HG02973 (cell line): ENCODE data around the gene LENEP.
A peak's percentile ranks its signal among the peaks of the same experiment; 100 is the strongest.

ENCODE experiments used
- ATAC-seq: cut with Tn5 transposase; IDR thresholded peaks from one replicate; pipeline ENCODE4 v1.9.1; 2021; ENCODE audit warnings: moderate library complexity; ENCODE audit not compliant: unreplicated experiment

The LENEP gene

GRCh38 chr1:154998818-154999570 is 5.6 kb downstream of the LENEP start:
- no peak for ATAC-seq

GRCh38 chr1:154999571-155000410 is 6.4 kb downstream of the LENEP start:
- ATAC-seq = no peak

GRCh38 chr1:155000411-155000725 is 7.0 kb downstream of the LENEP start:
- ATAC-seq = no peak

- ATAC-seq = peak; percentile 36
These were observed 7.5 kb downstream of the LENEP start for GRCh38 chr1:155000726-155001424.

DNA sequence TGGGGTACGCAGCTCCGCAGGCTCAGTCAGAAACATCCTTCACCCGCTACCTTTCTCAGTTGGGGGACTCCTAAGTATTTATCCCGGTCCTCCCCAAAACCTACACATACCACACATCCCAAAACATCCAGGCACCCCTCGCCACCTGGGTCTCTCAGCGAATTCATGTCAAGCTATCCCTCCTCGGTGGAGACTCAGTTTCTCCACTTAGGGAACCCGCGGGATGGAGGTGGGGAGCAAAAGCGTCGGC is 8.0 kb downstream of the LENEP start:
- ATAC-seq = no peak

GRCh38 chr1:155001675-155002463 is 8.5 kb downstream of the LENEP start:
- peak; percentile 48 for ATAC-seq

GRCh38 chr1:155002464-155003226 is 9.3 kb downstream of the LENEP start, which contains the start of gene ZBTB7B:
Gene ZBTB7B (plus strand): TSS chr1:155002802. CDS start chr1:155014661, 11,859 bp downstream.
- no peak for ATAC-seq

DNA sequence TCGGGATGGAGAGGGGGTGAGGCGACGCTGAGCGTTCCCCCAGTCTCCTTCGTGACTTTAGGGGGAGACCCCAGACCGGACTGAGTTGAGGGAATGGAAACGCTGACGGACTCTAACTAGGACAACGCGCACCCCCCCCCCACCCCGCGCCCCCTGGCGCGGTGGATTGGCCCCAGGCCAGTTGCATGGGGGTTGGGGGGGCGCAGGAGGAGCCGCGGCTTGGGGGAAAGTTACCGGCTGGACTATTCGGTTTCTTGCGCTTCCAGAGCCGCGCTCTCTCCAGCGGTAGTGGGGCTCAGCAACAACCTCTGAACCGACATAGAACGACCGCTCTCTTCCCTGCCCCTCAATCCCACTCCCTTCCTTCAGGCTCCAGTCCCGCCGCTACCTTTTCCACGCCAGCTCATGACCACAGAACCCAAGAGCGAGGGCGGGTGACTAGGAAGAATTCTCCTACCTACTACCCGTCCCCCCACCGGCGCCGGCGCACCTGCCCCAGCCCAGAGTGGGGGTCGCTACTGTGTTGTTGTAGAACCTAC is 9.9 kb downstream of the LENEP start:
- ATAC-seq = no peak

- no peak for ATAC-seq
These were observed 10.5 kb downstream of the LENEP start for GRCh38 chr1:155003766-155004351.

- no peak for ATAC-seq
These were observed 11.1 kb downstream of the LENEP start for GRCh38 chr1:155004352-155005075.

GRCh38 chr1:155005076-155006011 is 12.0 kb downstream of the LENEP start:
- ATAC-seq = no peak

DNA sequence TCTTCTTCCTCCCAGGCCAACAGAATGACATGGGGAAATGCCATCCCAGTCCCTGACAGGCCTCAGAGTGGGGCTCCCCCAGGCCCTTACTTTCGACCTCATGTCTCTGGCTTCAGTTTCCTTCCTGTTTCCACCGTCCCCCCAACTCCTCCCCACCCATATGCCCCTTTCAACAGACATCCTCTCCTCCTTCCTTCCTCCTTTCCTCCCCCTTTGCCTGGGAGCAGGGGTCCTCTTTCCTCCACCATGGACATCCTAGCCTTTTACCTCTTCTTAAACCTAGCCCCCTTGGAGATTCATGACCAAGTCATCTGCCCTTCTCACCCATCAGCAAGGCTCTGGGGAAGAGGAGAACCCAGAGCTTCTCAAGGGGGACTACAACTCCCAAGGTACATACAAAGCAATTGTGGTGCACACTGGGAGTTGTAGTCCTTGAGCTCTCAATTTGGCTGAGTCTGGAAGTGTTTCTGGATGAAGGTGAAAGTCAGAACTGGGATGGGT is 13.3 kb downstream of the LENEP start:
- no peak for ATAC-seq

- no peak for ATAC-seq
These were observed 14.0 kb downstream of the LENEP start for GRCh38 chr1:155007251-155007828.

GRCh38 chr1:155008015-155008941 is 14.9 kb downstream of the LENEP start:
- no peak for ATAC-seq

GRCh38 chr1:155009221-155009711 is 15.9 kb downstream of the LENEP start:
- ATAC-seq = no peak

GRCh38 chr1:155009742-155010141 is 16.4 kb downstream of the LENEP start:
- no peak for ATAC-seq
